ENCODE data around the gene FAM171A2.

Gene FAM171A2

DNA sequence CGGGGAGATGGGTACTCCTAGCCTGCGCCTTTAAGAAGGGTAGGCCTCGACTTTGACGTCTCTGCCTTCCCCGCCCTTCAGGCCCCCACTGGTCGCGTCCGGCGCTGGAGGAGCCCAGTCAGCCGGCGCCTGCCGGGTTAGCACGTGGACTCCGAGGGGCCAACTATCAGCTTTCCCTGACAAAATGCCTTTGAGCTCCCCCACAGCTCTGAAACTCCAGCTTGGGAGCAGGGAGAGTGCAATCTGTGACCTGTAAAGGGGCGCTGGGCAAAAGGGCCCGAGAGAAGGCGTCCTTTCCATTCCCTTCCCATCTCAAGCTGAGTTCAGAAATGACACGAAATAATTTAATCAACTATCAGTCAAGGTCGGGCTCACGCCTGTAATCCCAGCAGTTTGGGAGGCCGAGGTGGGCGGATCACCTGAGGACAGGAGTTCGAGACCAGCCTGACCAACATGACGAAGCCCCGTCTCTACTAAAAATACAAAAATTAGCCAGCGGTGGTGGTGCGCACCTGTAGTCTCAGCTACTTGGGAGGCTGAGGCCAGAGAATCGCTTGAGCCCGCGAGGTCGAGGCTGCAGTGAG lies 36.7 kb downstream of the FAM171A2 start:
- in situ Hi-C loops (cut with MboI; ENCODE audit: low sequenced_read_pairs) = loop anchor here (25.0 kb wide), 1 partner anchor 115 kb away; the partner anchor contains the start of gene UBTF

DNA sequence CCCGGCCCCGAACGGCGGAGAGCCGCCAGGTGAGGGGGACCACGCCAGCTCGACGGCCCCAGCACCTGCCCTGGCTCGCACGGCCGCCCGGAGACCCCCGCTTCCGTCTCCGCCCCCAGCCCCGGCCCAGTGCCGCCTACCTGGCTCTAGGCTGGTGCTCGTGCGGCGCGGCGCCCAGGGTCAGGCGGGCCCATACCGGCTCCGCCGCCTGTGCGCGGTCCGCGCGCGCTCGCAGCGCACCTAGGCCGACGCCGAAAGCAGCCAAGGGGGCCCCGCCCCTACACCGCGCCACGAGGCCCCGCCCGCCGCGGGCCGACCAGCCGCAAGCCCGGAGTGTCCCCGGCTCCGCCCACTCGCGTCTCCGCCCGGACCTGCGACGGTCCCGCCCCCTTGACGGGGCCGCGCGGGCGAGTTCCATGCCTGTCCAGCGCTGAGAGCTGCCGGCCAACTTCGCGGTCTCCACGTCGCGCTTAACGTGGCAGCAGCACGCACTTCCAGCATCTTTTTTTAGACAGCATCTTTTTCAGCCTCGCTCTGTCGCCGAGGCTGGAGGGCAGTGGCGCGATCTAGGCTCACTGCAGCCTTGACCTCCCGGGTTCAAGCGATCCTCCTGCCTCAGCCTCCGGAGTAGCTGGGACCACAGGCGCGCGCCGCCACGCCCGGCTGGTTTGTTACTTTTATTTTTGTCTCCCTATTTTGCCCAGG lies 38.9 kb downstream of the FAM171A2 start, which contains the start of gene SLC25A39:
SLC25A39 (minus strand) TSS at position 253 of the 705 bp plus-strand sequence. CDS start 1,261 bp downstream, outside the sequence.
- in situ Hi-C loops (cut with MboI; ENCODE audit: low sequenced_read_pairs) = loop anchor here (25.0 kb wide), 1 partner anchor 112 kb away; the partner anchor contains the start of gene UBTF

DNA sequence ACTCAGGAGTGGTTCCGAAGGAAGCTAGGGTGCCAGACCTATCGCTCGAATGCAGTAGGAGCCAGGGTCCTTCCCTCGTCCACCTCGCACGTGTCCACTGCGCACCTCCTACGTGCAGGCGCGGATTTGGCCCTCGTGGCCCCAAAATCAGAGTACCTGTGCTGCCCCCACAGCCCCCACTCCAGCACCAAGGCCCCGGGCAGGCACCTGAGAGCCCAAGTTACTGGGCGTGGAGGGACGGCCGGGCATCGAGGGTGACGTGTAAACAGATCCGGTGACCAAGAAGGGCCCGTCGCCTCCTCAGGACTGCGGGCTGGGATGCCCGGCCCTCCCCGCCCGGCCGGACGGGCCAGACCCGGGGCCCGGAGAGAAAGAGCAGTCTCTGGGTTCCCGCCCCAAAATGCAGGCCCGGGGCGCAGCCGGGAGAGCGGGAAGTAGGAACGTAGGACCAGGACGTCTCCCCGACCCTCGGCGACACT lies 39.5 kb downstream of the FAM171A2 start:
- in situ Hi-C loops (cut with MboI; ENCODE audit: low sequenced_read_pairs) = no loop called here

DNA sequence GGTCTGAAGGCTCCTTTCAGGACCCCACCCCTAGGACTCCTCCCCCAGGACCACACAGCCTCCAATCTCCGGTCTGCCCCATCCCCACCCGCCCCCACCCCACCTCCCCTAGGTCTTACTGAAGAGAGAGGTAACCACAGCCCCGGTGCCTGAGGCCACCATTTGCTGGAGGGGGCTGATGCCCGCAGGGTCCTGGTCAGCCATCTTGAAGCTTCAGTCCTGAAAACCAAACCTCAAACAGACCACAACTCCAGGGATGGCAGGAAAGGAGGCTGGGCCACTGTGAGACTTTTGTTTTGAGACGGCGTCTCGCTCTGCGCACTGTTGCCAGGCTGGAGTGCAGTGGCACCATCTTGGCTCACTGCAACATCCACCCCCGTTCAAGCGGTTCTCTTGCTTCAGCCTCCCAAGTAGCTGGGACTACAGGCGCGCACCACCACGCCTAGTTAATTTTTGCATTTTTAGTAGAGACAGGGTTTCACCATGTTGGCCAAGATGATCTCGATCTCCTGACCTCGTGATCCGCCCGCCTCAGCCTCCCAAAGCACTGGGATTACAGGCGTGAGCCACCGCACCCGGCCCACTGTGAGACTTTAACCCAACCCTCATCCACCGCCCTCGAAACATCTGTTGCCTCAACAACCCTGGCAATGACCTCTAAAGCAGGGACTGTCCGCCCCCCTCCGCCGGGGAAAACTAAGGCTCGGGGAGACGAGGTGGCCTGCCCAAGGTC lies 40.1 kb downstream of the FAM171A2 start:
- in situ Hi-C loops (cut with MboI; ENCODE audit: low sequenced_read_pairs) = no loop called here

DNA sequence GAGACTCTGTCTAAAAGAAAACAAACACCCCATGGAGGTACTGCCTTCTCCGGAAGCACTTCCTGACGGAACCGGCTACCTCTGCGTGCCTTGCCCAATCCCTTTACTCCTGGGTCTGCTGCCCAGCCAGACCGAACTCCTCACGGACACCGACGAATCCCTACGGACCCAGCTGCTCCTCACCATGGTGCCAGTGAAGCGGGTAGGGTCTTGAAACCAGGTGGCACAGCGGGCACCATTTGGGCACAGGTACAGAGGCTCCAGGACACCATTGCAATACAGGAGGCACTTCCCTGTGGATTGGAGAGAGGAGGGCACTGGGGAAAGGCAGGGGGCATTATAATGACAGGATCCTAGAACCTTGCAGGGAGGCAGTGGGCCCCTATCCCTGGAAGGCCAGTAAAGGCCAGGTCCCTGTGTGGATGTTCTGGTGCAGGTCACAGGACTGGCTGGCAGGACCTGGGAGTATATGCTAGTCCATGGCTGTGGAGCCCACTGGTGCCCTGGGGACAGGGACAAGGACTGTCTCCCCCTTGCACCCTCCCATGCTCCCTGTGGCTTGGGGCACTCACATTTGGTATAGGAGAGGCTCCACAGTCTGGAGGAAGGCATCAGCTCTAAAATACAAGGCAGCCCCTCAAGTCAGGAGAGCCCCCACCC lies 41.3 kb downstream of the FAM171A2 start:
- in situ Hi-C loops (cut with MboI; ENCODE audit: low sequenced_read_pairs) = no loop called here

DNA sequence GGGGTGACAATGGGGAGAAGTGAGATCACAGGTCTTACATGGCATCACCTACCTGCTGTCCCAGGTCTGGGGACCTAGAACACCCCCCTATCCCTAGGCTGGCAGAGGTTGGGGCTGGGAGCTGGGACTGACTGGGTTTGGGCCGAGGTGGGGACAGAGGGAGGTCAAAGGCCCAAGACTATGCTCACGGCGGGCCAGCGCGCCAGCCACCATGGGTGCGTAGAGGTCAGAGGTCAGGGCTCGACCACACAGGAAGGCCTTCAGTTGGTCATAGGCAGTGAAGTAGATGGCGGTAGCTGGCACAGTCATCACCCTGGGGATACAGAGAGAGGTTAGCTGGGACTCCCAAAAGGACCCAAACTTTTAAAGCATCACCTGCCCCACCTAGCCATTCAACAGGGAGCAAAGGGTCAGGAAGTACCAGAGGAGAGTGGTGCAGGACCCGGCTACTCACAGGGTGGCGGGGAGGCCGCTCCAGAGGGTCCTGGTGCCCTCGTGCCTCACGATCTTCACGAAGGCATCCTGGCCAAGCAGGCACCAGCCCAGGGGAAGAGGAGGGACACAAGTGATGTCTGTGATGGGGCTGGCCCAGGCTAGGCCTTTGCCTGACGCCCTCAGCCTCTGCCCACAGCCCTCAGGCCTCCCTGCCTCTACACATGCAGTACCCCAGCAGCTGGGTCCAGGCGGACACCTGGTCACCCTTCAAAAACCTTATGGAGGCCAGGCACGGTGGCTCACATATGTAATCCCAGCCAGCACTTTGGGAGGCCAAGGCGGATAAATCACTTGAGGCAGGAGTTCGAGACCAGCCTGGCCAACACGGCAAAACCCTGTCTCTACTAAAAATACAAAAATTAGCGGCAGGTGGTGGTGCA lies 42.2 kb downstream of the FAM171A2 start:
- in situ Hi-C loops (cut with MboI; ENCODE audit: low sequenced_read_pairs) = no loop called here

DNA sequence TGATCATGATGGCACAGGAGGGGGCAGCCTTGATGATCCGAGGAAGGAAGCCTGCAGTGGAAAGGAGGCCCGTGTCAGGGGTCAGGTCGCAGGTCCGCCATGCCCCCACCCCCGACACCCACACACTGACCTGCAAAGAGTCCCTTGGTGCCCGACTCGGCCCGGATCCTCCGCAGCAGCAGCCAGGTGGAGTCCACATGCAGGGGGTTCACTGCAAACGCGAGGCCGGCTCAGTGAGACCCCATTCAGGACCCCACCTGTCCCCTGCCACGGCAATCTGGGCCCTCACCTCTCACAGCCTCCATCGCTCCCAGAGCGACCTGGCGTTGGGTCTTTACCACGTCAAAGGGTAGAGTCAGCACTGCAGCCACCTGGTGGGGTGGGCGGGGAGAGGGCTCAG lies 43.6 kb downstream of the FAM171A2 start:
- in situ Hi-C loops (cut with MboI; ENCODE audit: low sequenced_read_pairs) = no loop called here

DNA sequence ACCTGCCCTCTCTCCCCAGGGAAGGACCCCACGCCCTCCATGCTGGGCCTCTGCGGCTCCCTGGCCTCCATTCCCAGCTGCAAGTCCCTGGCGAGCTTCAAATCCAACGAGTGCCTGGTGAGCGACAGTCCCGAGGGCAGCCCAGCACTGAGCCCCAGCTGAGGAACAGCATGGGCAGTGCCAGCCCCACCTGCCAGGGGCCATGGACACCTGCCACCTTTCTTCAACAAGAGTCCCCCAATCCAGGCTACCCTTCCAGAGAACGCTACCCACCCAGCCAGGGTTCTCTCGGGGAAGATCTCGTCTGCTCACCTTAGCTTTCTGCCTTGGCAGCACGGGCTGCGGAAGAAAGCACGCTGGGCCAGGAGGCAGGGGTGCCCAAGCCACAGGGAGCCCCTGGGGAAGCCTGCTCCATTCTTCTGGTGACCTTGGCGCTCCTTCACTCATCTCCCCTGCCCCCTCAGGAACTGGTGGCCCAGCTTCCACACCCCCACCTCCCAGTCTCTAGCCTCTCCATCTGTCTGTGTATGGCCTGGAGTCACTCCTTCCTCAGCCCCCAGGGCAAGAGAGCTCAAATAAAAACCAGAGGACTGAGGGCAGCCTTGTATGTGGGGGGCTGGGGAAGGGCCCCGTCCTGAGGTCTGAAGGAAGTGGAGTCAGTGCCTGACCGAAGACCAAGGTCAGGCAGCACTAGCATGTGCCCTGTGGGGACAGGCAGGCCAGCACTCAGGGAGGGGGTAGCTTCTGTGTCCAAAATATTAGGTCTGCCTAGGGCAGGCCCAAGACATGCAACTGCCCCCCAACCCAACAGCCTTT lies 45.4 kb downstream of the FAM171A2 start:
- in situ Hi-C loops (cut with MboI; ENCODE audit: low sequenced_read_pairs) = no loop called here

DNA sequence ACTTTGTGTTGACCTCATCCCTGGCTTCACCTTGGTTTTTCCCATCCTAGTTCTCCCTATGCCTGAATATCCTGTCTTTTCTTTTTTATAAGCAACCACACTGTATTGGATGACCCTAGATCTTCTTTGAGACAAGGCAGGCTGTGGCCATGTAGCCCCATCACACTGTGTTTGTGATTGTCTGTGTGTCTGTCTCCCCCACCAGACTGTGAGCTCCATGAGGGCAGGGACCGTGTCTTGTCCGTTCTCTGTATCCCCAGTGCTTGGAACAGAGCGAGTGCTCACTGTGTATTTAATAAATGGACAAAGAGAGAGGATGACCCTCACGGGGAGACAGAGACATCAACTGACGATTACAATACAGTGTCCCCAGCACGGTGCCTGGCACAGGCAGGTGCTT lies 46.1 kb downstream of the FAM171A2 start:
- in situ Hi-C loops (cut with MboI; ENCODE audit: low sequenced_read_pairs) = no loop called here

DNA sequence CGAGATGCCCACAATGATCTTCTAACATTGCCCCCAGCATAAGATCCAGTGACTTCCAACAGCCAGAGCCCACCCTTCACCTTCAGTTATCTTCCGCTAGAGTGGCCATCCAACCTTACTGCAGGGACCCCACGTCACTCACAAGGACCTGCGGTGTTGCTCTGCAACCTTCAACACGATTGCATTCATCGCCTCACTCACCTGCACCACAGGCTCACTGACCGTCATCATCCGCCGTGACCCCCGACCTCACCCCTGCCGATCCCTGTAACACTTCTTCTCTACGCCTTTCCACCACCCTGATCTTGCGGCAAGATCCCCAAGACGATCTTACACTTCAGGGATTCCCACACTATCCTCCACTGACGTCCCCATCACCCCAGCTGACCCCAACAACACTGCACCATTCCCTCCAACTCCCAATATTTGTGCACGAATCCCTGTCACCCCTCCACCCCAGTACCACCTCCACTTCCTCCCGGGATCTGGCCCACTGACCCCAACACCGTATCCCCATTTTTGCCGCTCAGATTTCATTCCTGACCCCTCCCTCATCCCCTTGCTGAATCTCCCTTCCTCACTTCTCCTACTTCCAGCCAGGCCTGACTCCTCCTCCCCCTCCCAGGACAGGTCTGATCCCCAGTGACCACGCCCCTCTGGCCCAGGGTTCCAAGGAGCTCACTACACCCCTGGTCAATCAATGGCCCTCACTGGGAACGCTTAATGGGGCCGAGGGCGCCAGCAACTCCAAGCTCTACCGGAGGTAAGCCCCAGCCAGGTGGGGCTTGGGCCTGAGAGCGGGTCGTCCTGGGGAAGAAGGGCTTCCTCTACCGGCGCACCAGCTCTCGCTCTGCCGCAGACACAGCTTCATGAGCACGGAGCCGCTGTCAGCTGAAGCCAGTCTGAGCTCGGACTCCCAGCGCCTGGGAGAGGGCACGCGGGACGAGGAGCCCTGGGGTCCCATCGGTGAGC lies 47.6 kb downstream of the FAM171A2 start:
- in situ Hi-C loops (cut with MboI; ENCODE audit: low sequenced_read_pairs) = no loop called here

DNA sequence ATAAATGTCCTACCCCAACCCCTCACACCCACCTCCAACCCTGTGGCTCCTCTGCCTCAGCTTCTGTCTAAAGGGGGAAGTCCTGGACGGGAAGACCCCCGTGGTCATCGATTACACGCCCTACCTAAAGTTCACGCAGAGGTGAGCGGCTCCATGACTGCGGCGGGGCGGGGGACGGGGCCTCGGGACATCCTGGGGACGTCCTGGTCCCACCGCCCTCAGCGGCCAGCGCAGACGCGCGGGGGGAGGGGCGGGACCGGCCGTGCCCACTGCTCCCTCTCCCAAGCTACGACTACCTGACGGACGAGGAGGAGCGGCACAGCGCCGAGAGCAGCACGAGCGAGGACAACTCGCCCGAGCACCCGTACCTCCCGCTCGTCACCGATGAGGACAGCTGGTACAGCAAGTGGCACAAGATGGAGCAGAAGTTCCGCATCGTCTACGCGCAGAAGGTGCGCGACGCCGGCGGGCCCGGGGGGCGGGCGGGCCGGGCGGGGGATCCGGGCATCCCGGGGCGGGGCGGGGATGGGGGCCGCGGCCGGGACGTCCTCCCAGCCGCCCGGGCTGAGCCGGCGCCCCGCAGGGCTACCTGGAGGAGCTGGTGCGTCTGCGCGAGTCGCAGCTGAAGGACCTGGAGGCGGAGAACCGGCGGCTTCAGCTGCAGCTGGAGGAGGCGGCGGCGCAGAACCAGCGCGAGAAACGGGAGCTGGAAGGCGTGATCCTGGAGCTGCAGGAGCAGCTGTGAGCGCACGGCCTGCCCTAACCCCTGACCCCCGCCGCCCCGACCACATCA lies 48.6 kb downstream of the FAM171A2 start:
- in situ Hi-C loops (cut with MboI; ENCODE audit: low sequenced_read_pairs) = no loop called here

DNA sequence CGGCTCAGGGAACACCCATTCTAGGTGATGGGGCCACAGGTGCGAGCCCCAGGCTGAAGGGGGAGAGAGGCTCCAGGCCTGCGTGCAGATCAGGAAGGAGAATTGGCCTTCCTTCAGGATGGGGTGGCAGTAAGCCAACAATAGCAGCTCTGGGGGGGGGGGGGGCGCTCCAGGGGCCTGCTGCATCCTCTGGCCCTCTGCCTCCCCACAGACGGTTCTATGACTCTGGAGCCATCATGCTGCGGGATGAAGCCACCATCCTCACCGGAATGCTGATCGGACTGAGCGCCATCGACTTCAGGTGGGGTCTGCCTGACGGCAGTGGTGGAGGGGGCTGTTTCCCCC lies 49.2 kb downstream of the FAM171A2 start:
- in situ Hi-C loops (cut with MboI; ENCODE audit: low sequenced_read_pairs) = no loop called here

DNA sequence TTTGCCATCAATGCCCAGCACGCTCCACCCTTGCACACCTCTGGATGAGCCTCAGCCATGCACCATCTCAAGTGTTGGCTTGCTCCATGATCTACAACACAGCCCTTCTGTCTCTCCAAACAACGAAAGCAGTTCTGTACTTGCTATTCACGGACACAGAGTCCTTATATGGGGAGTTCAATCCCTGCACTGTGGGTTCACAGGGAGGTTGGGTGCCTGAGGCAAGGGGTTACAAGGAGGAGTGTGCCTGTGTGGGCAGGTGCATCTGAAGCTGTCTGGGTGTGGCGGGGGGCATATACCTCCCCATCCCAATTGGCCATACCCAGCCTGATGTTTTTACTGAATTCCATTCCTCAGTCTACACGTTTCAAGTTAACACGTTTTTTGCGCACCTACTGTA lies 49.6 kb downstream of the FAM171A2 start:
- in situ Hi-C loops (cut with MboI; ENCODE audit: low sequenced_read_pairs) = no loop called here

DNA sequence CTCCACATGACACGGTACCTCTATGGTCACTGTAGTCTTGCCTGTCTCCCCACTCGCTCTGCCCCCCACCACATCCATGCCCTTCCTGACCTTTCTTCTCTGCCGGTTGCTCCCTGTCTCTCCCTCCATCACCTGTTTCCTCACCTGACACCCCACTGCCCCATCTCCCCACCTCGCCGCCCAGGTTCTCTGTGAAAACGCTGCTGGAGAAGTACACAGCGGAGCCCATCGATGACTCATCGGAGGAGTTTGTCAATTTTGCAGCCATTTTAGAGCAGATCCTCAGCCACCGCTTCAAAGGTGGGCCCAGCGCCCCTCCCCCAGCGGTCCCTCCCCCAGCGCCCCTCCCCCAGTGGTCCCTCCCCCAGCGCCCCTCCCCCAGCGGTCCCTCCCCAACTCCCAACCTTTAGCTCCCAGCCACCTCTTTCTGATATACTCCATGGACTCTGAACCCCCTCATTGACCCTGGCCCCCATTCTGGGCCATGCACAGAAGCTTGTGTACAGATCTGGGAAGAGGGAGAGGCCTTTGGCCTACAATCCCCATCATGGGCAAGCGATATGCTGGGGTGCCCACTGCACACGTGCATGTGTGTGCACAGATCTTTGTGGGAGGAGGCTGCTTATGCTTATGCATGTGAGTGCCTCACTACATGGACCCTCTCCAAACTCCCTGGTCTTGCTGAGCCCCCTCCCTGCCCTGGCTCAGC lies 51.1 kb downstream of the FAM171A2 start:
- in situ Hi-C loops (cut with MboI; ENCODE audit: low sequenced_read_pairs) = no loop called here

DNA sequence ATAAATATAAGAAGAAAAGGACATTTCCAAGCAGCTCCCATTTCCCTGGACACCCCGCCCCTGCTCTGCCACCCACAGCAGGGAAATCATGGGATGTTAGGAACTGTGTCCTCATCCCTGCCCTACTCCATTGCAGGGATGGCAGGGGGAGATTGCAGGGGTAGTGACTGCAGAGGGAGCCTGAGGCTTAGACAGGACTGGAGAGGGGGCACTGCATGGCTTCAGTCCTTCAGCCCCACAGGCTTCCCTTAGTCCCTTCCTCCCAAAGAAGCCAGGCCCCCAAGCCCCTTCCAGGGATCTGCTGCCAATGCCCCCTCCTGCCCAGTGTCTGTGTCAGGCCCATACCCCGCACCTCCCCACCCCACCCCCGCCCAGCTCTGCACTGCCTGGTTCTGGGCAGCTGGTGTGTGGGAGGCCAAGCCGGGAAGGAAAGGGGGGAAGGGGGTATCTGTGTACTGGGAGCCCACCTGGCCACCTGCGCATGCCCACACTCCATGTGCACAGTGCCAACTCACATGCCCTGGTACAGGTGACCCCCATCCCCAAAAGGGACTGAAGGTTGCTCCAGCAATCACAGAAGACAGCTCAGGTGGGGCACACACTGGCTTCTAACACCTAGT lies 52.0 kb downstream of the FAM171A2 start:
- in situ Hi-C loops (cut with MboI; ENCODE audit: low sequenced_read_pairs) = no loop called here

DNA sequence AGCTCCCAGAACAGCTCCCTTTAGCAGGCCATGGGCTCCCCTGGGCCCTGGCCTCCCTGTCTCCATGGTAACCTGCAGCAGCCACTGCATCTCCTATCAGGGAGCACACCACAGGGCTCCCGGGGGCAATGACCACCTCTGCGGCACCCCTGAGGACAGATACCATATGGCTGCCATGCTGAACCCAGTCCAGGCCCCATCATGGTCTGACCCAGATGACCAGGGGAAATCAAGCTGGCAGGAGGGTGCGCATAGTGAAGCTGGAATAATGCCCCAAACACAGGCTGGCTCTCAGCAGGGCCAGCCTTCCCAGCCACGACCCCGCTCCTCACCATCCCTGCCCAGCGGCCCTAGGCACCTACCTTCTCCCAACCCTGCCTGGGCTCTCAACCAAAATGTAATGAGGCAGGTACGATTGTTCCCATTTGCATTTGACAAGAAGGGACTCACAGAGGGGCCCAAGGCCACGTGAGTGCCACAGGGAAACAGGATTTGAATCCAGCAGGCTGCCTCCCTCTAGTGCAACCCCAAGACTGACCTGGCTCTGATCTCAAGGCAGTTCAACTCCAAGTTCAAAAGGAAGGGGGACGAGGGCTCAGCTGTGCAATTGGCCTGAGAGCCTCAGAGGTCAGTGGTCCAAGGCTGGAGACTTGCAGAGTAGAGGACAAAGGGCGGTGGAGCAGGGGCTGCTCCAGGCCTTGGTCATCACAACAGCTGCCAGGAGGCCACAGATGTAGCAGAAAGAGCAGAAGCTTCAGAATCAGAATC lies 52.9 kb downstream of the FAM171A2 start:
- in situ Hi-C loops (cut with MboI; ENCODE audit: low sequenced_read_pairs) = no loop called here

Measured in HL-60/S4 (cell line).